Osteoblast (primary cell): ENCODE measurements around the gene FADS2. TPM values are rescaled to one million over a fixed set of nuclear protein-coding genes. Genes with fewer than 3 reads are reported as not detected.
A peak's percentile ranks its signal among the peaks of the same experiment; 100 is the strongest.

Experiments used
- DNase-seq: peaks from one replicate; pipeline ENCODE4 v3.0.0; 2011; ENCODE audit warnings: low spot score, mixed read lengths; ENCODE audit not compliant: insufficient read length; ENCODE audit errors: missing footprints
- H2AFZ ChIP-seq: 2 replicates; pipeline ENCODE4 v1.6.0; 2011; ENCODE audit warnings: mild to moderate bottlenecking, low read length
- H3K27ac ChIP-seq: 2 replicates; pipeline ENCODE4 v1.5.1; 2011; ENCODE audit warnings: mild to moderate bottlenecking, low read depth, low read length, moderate library complexity
- H3K27me3 ChIP-seq: 2 replicates; pipeline ENCODE4 v1.6.0; 2012; ENCODE audit warnings: mild to moderate bottlenecking, control low read depth, inconsistent platforms, low read length, moderate library complexity; ENCODE audit not compliant: insufficient read depth
- H3K36me3 ChIP-seq: 2 replicates; pipeline ENCODE4 v1.5.1; 2011; ENCODE audit warnings: mild to moderate bottlenecking, low read length, control low read depth, moderate library complexity; ENCODE audit not compliant: insufficient read depth
- H3K4me1 ChIP-seq: 2 replicates; pipeline ENCODE4 v1.5.1; 2011; ENCODE audit warnings: mild to moderate bottlenecking, low read length, control low read depth, moderate library complexity; ENCODE audit not compliant: insufficient read depth
- H3K4me2 ChIP-seq: 2 replicates; pipeline ENCODE4 v1.6.0; 2011; ENCODE audit warnings: mild to moderate bottlenecking, low read length; ENCODE audit not compliant: insufficient read depth
- H3K4me3 ChIP-seq: fragments of 200-600 bp; sonication (generic); 3 replicates; pipeline ENCODE4 v1.5.1; 2012; ENCODE audit warnings: mild to moderate bottlenecking, low read length, inconsistent platforms; ENCODE audit not compliant: insufficient read depth
- H3K79me2 ChIP-seq: 2 replicates; pipeline ENCODE4 v1.6.0; 2012; ENCODE audit warnings: mild to moderate bottlenecking, low read length, control low read depth, inconsistent platforms; ENCODE audit not compliant: insufficient read depth
- H3K9me3 ChIP-seq: 2 replicates; pipeline ENCODE4 v1.5.1; 2011; ENCODE audit warnings: low read depth, low read length, control low read depth
- H4K20me1 ChIP-seq: 2 replicates; pipeline ENCODE4 v1.6.0; 2012; ENCODE audit warnings: mild to moderate bottlenecking, low read length, control low read depth; ENCODE audit not compliant: insufficient read depth
- CTCF ChIP-seq: IDR thresholded peaks from 2 replicates; pipeline ENCODE4 v1.5.1; 2011; ENCODE audit warnings: mild to moderate bottlenecking, low read depth, low read length, moderate library complexity; ENCODE audit errors: extremely low read depth
- total RNA-seq: library from RNA; depleted of rRNA; stranded (reverse); fragments of >200 nt; gene quantifications from 2 replicates; pipeline ENCODE4 v1.2.3, GENCODE V29; 2012

Gene FADS2
- total RNA-seq, 1 donor: 275 TPM

GRCh38 chr11:61814247-61814957 lies 13.7 kb upstream of the FADS2 start:
- H3K4me3 ChIP-seq: peak overlapping the region; percentile 92
- H3K4me2 ChIP-seq: peak overlapping the region; percentile 98
- peaks cover 17% of the 10 kb centered on the region for H3K36me3 ChIP-seq
- peaks cover 11% of the 10 kb centered on the region for H3K79me2 ChIP-seq
- peak overlapping the region; percentile 93 for H3K27ac ChIP-seq
- no peaks in the 10 kb centered on the region for H3K27me3 ChIP-seq
- H3K4me1 ChIP-seq: peaks cover 21% of the 10 kb centered on the region
- no peak for DNase-seq
- H3K9me3 ChIP-seq: no peaks in the 10 kb centered on the region
- no peaks in the 10 kb centered on the region for H4K20me1 ChIP-seq
- H2AFZ ChIP-seq: peak overlapping the region; percentile 96
- TF ChIP-seq CTCF: no peak

GRCh38 chr11:61814958-61815789 lies 12.9 kb upstream of the FADS2 start:
- Histone ChIP-seq H3K36me3 (peaks cover 10% of the 10 kb centered on the region), H3K9me3 (no peaks in the 10 kb centered on the region), H2AFZ (peak overlapping the region; percentile 96), H3K4me2 (peak overlapping the region; percentile 98), H3K27me3 (no peaks in the 10 kb centered on the region), H3K27ac (peak overlapping the region; percentile 93), H3K4me1 (peaks cover 25% of the 10 kb centered on the region), H4K20me1 (no peaks in the 10 kb centered on the region), H3K79me2 (peaks cover 11% of the 10 kb centered on the region), H3K4me3 (peak overlapping the region; percentile 92)
- DNase-seq: peak; percentile 100
- no peak for TF ChIP-seq CTCF

GRCh38 chr11:61815790-61816735 lies 12.0 kb upstream of the FADS2 start:
- Histone ChIP-seq H4K20me1 (no peaks in the 10 kb centered on the region), H3K27me3 (no peaks in the 10 kb centered on the region), H3K79me2 (peaks cover 11% of the 10 kb centered on the region), H3K36me3 (peaks cover 9% of the 10 kb centered on the region), H3K4me2 (peak overlapping the region; percentile 98), H2AFZ (peak overlapping the region; percentile 96), H3K4me3 (peak overlapping the region; percentile 92), H3K9me3 (no peaks in the 10 kb centered on the region), H3K27ac (peak overlapping the region; percentile 93), H3K4me1 (peaks cover 34% of the 10 kb centered on the region)
- peak; percentile 93 for DNase-seq
- TF ChIP-seq CTCF: no peak
